C4-2B (cell line): ENCODE results near the gene NAP1L4.

ENCODE experiments used
- H3K27ac ChIP-seq: fragments of 450-650 bp; 2 replicates; pipeline ENCODE4 v1.5.1; 2017
- ZFX ChIP-seq: fragments of 450-650 bp; IDR thresholded peaks from 2 replicates; pipeline ENCODE4 v1.6.1; 2017
- TF ChIP-seq, protein P1 (sequence below): fragments of 450-650 bp; conservative IDR thresholded peaks from 2 replicates; pipeline ENCODE4 v1.5.1; 2017; ENCODE audit warnings: mild to moderate bottlenecking

NAP1L4 gene

DNA sequence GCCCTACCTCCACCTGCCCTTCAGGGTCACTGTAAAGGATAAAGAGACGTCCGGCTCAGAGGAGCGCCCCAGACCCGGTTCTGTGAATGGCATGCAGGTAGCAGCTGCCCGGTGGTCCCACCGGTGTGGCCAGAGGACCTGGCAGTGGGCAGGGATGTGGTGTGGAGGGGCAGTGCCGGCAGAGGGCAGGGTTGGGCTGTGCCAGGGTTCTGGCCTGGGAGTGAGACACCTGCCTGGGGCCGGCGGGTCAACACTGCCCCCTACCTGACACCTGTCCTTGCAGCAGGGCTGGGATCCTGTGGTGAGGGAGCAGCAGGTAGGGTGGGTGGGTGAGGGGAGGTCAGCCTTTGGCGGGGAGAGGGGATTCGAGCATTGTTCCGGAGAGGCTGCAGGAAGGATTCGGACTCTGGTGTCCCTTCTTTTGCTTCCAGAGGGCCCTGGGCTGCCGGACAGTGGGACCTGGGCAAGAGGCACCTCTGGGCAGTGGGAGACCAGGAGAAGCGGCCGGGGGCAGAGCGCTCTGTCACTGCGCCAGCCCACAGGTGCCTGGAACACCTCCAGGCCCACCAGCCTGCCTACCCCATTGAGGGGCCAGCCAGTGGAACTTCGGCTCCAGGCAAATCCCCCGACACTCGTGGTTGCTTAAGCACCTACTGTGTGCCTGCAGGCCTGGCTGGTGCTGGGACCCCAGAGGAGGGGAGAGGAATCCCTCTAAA, 61.3 kb downstream of the NAP1L4 start:
- H3K27ac ChIP-seq = peak overlapping the region; percentile 89
- TF ChIP-seq ZFX = no peak
- TF ChIP-seq, protein P1, sequence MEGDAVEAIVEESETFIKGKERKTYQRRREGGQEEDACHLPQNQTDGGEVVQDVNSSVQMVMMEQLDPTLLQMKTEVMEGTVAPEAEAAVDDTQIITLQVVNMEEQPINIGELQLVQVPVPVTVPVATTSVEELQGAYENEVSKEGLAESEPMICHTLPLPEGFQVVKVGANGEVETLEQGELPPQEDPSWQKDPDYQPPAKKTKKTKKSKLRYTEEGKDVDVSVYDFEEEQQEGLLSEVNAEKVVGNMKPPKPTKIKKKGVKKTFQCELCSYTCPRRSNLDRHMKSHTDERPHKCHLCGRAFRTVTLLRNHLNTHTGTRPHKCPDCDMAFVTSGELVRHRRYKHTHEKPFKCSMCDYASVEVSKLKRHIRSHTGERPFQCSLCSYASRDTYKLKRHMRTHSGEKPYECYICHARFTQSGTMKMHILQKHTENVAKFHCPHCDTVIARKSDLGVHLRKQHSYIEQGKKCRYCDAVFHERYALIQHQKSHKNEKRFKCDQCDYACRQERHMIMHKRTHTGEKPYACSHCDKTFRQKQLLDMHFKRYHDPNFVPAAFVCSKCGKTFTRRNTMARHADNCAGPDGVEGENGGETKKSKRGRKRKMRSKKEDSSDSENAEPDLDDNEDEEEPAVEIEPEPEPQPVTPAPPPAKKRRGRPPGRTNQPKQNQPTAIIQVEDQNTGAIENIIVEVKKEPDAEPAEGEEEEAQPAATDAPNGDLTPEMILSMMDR = peak; percentile 99

DNA sequence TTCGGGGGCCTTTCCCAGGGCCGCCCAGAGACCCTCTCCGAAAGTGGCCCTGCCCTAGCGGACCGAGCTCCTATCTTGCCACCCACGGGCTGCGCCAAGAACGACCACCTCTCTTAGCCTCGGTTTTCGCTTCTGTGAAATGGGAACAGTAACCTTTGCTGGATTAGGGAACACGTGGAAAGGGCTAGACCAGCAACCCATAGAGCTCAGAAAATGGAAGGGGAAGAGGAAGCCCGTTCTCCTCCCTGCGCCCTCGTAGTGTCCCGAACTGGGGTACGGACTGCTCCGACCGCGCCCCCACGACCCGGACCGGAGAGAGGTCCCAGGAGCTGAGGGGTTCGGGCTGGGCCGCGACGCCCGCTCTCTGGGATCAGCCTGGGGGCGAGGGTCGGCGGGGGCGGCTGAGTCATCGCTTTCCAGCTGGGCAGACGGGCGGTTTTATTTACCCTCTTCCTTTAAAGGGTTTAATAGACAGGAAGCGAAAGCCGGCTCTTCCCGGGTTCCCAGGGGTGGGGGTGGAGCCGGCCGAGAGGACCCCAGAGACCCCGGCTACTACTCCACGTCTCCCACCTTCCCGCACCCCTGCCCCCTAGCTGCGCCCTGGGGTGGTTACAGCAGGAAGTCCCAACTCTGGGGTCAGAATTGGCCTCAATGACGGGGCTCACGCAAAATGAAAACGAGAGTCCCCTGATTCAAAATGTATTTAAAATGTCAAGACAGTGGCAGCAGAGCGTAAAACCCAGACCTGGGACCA, 62.0 kb downstream of the NAP1L4 start:
- H3K27ac ChIP-seq = peak overlapping the region; percentile 89

DNA sequence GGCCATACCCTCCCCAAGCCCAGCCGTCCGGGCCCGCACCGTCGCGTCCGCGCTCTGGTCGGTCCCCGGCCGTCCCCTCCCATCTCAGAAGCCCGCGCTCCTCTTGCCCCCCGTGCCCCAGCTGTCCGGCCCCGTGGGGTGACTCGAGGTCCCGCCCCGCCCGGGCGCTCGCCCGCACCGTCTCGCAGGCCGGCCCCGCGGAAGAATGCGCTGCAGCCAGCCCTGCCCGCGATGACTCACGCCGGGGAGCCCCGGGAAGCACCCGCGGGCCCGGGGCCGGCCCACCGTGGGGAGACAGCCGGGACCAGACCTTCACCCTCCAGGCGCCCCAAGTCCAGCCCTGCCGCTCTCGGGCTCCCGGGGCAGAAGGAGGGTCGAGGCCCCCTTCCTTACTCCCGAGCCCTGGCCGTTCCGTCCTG, 62.6 kb downstream of the NAP1L4 start:
- peak overlapping the region; percentile 89 for H3K27ac ChIP-seq

More for the DNA sequence above, 62.0 kb downstream of the NAP1L4 start:
- TF ChIP-seq, protein P1 = no peak
- TF ChIP-seq ZFX = no peak

DNA sequence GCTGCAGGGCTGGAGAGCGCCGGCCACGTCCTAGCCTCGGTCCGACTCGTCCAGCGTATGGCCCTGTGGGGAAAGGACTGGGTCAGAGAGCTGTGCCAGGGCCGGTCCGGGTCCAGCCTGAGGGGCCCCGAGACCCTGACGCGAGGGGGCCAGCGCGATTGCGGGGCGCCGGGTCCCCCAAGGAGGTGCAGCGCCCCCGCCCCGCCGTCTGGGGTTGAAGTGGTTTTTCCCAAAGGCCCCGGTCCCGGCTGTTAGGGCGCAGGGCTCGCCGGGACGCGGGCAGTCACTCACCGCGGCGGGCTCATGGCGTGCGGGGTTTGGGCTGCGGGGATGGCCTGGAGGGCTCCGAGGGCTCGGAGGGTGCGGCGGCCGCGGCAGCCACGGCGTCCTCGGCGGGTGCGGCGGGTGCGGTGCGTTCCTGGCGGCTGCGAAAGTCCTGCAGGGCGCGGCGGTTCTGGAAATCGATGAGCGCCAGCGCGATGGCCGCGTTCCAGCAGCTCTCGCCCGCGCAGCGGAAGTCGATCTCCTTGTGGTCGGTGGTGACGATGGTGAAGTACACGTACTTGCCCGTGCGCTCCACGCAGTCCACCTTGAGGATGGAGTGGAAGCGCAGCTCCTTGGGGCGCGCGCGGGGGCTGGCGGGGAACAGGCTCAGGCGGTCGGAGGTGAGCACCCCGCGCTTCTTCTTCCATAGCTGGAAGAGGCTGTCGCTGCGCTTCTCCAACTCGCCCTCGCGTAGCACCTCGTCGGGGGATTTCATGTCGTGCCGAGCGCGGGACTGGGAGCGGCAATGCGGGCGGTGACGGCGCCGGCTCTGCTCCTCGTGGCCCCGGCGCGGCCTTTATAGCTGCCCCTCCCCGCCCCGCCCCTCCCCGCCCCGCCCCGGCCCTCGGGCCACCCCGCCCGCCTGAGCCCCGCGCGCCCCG, 63.3 kb downstream of the NAP1L4 start, which contains the start of gene PHLDA2:
TSS of gene PHLDA2 (minus strand) at position 816 of the 926 bp plus-strand sequence. CDS start at position 760, 56 bp downstream.
- peak within 1 kb of the TSS; percentile 89 for H3K27ac ChIP-seq

More for the DNA sequence above, 62.6 kb downstream of the NAP1L4 start:
- TF ChIP-seq, protein P1 = no peak
- no peak for TF ChIP-seq ZFX

DNA sequence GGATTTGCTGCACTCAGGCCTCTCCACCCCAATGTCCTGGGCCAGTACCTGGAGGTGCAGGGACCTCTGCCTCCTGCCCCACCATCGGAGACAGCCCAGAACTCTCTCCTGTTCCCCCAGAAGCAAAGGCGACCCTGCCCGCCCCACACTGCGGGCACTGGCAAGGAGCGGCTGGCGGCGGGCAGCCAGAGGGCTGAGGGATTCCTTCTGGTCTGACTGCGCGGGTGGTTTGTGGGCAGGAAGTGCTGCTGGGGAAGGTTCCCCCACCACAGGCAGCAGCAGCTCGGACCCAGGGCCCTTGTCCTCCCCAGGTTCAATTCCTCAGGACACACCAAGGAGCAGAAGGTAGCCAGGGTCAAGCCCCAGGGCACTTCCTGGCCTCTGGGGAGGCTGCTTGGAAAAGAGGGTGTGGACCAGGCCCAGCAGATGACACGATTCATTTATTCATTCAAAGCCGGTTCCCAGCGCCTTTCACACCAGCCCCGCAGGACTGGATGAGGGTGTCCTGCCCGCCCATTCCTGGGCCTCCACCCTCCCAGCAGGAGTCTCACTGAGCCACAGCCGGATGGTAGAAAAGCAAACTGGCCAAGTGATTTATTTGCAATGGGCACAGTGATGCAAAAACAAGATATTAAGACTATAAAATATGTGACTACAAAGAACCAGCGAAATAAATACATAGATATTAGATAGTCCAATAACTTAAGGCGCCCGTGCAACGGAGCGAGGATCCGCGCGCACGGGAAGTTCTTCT, 64.1 kb downstream of the NAP1L4 start:
- TF ChIP-seq, protein P1 = no peak
- no peak for TF ChIP-seq ZFX
- H3K27ac ChIP-seq = peak overlapping the region; percentile 89

More for the DNA sequence above, 63.3 kb downstream of the NAP1L4 start, which contains the start of gene PHLDA2:
- TF ChIP-seq, protein P1 = no peak
- TF ChIP-seq ZFX = peak; percentile 38; the same call in 1 of the 2 replicates

DNA sequence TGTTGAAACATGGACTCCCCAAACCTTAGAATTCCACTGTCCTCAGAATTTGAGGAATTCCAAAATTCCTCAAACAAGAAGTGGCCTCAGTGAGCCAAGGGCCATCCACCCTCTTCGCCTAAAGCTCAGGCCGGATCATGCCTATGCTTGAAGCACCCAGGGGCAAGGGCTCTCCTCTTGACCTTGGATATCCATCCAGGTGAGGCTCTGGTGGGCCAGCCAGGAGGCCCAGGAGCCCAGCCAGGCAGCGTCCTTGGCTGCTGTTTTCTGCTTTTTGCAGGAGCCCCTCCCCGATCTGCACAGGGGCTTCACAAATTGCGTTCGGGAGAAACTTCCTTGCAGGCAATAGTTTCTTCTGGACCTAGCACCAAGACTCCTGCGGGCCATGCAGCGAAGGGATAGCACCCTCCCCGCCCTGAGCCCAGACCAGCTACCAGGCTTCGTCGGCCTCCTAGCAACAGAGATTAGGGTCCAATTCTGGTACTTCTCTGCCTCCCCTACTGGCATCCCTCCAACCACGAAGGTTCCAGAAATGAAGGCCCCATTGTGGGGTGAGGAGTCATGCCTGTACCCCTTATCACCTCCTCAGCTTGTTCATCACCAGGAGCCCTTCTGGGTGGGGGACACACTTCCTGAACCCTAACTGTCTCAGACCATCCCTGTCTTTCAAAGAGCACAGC, 64.9 kb downstream of the NAP1L4 start:
- no peak for TF ChIP-seq ZFX
- TF ChIP-seq, protein P1 = no peak
- peak overlapping the region; percentile 89 for H3K27ac ChIP-seq
